Vagina (tissue), 2 donors: ENCODE measurements around the gene HSD17B13.

ENCODE experiments used
- CTCF ChIP-seq, 3 experiments: fragments of 450-650 bp in 2 of 3; fragments of 200-600 bp in 1 of 3; sonication (generic) in 1 of 3; IDR thresholded peaks; one replicate each; pipeline ENCODE4 v1.5.1; 2017 to 2019; ENCODE audit warnings: antibody characterized with exemption in 3 of 3, mild to moderate bottlenecking in 2 of 3, moderate library complexity in 2 of 3
- POLR2A ChIP-seq, 2 donors: fragments of 450-650 bp; IDR thresholded peaks; one replicate each; pipeline ENCODE4 v1.6.1; 2017; ENCODE audit warnings: antibody characterized with exemption in 2 of 2, mild to moderate bottlenecking in 2 of 2, moderate library complexity in 2 of 2
- POLR2AphosphoS5 ChIP-seq, 2 donors: sonication (generic); formaldehyde crosslinking; IDR thresholded peaks; one replicate each; pipeline ENCODE4 v1.9.0; 2017; ENCODE audit warnings: antibody characterized with exemption in 2 of 2, mild to moderate bottlenecking in 2 of 2, low read depth in 1 of 2; ENCODE audit not compliant: insufficient read depth in 1 of 2

- no peak for TF ChIP-seq POLR2AphosphoS5 (IDR thresholded peaks at IDR 0.05; ENCODE audit: insufficient read depth in 1 of 2, low read depth in 1 of 2)
- no peak for TF ChIP-seq POLR2A (IDR thresholded peaks at IDR 0.05)
- no peak for TF ChIP-seq CTCF (IDR thresholded peaks at IDR 0.05)
These were observed at the start of gene HSD17B13 for GRCh38 chr4:87322754-87323153.
